ENCODE data around the gene ZNF100.
A peak's percentile ranks its signal among the peaks of the same experiment; 100 is the strongest.
"Not testable (repeated sequence)": the region's sequence is repeated elsewhere in the genome, so short reads cannot be mapped to it uniquely, and the experiment has no call there.

The ZNF100 gene

GRCh38 chr19:21767065-21767800, at the start of gene ZNF100:
ZNF100 (minus strand) TSS chr19:21767579; CDS start chr19:21767429, 150 bp downstream.
- peak; percentile 77 for DNase-seq
- H3K27me3 Mint-ChIP-seq (ENCODE audit: low read depth, poor library complexity) = no peaks in the 10 kb centered on the region
- H3K4me1 Mint-ChIP-seq = peaks cover 9% of the 10 kb centered on the region
- H3K4me3 Mint-ChIP-seq = peak within 1 kb of the TSS; percentile 98
- H3K36me3 Mint-ChIP-seq (ENCODE audit: low read depth) = peaks cover 53% of the 10 kb centered on the region
- H3K9me3 Mint-ChIP-seq = peaks cover 71% of the 10 kb centered on the region
- TF ChIP-seq CTCF (IDR thresholded peaks at IDR 0.05) = no peak
- peak within 1 kb of the TSS; percentile 100 for H3K27ac Mint-ChIP-seq

GRCh38 chr19:21812448-21812847, 45.1 kb upstream of the ZNF100 start:
- H3K36me3 Mint-ChIP-seq (ENCODE audit: low read depth) = peaks cover 99% of the 10 kb centered on the region
- H3K4me1 Mint-ChIP-seq = no peaks in the 10 kb centered on the region
- H3K27me3 Mint-ChIP-seq (ENCODE audit: low read depth, poor library complexity) = peaks cover 12% of the 10 kb centered on the region
- peaks cover 97% of the 10 kb centered on the region for H3K9me3 Mint-ChIP-seq
- DNase-seq = no peak
- no peak overlapping the region for H3K27ac Mint-ChIP-seq
- H3K4me3 Mint-ChIP-seq = no peak overlapping the region
- TF ChIP-seq CTCF (IDR thresholded peaks at IDR 0.05) = no peak

- Mint-ChIP-seq H3K36me3 (ENCODE audit: low read depth) (peaks cover 93% of the 10 kb centered on the region), H3K9me3 (peaks cover 98% of the 10 kb centered on the region)
- not testable (repeated sequence) for H3K27me3 Mint-ChIP-seq (ENCODE audit: low read depth, poor library complexity); H3K4me3 Mint-ChIP-seq; H3K27ac Mint-ChIP-seq; DNase-seq; H3K4me1 Mint-ChIP-seq
Measured at GRCh38 chr19:21808400-21809000, 41.1 kb upstream of the ZNF100 start.

- no peak overlapping the region for H3K4me3 Mint-ChIP-seq
- DNase-seq = no peak
- TF ChIP-seq CTCF (IDR thresholded peaks at IDR 0.05) = no peak
- H3K9me3 Mint-ChIP-seq = peaks cover 73% of the 10 kb centered on the region
- peaks cover 3% of the 10 kb centered on the region for H3K27me3 Mint-ChIP-seq (ENCODE audit: low read depth, poor library complexity)
- no peak overlapping the region for H3K27ac Mint-ChIP-seq
- H3K36me3 Mint-ChIP-seq (ENCODE audit: low read depth) = no peaks in the 10 kb centered on the region
- no peaks in the 10 kb centered on the region for H3K4me1 Mint-ChIP-seq
Measured at GRCh38 chr19:21789466-21790085, 22.2 kb upstream of the ZNF100 start.

- Mint-ChIP-seq H3K4me3 (no peak overlapping the region), H3K36me3 (ENCODE audit: low read depth) (no peaks in the 10 kb centered on the region), H3K27me3 (ENCODE audit: low read depth, poor library complexity) (peaks cover 3% of the 10 kb centered on the region), H3K4me1 (no peaks in the 10 kb centered on the region), H3K9me3 (peaks cover 77% of the 10 kb centered on the region), H3K27ac (no peak overlapping the region)
- TF ChIP-seq CTCF (IDR thresholded peaks at IDR 0.05) = no peak
- no peak for DNase-seq
Measured at GRCh38 chr19:21786936-21787335, 19.6 kb upstream of the ZNF100 start.

- not testable (repeated sequence) for H3K4me3 Mint-ChIP-seq; H3K4me1 Mint-ChIP-seq; DNase-seq; H3K36me3 Mint-ChIP-seq (ENCODE audit: low read depth); H3K27ac Mint-ChIP-seq; H3K27me3 Mint-ChIP-seq (ENCODE audit: low read depth, poor library complexity)
- peaks cover 55% of the 10 kb centered on the region for H3K9me3 Mint-ChIP-seq
Measured at GRCh38 chr19:21775792-21776191, 8.4 kb upstream of the ZNF100 start.

- Mint-ChIP-seq H3K4me3 (peak overlapping the region; percentile 98), H3K9me3 (peaks cover 76% of the 10 kb centered on the region), H3K27ac (peak overlapping the region; percentile 100), H3K36me3 (ENCODE audit: low read depth) (peaks cover 58% of the 10 kb centered on the region)
- peak; percentile 12 for DNase-seq
- H3K27me3 Mint-ChIP-seq (ENCODE audit: low read depth, poor library complexity); H3K4me1 Mint-ChIP-seq: not testable (repeated sequence)
Measured at GRCh38 chr19:21766705-21767064, 694 bp downstream of the ZNF100 start.
